HG03558 (cell line): Measurements from ENCODE around the gene ADAMTS2.
"Not testable (repeated sequence)": the region's sequence is repeated elsewhere in the genome, so short reads cannot be mapped to it uniquely, and the experiment has no call there.

Experiments
- ATAC-seq: cut with Tn5 transposase; IDR thresholded peaks from one replicate; pipeline ENCODE4 v1.9.1; 2021; ENCODE audit warnings: moderate number of reproducible peaks; ENCODE audit not compliant: unreplicated experiment; ENCODE audit errors: extremely low read depth

Gene ADAMTS2

GRCh38 chr5:179285776-179286162, 59.5 kb downstream of the ADAMTS2 start:
- ATAC-seq, result not testable (repeated sequence)

GRCh38 chr5:179284751-179285631, 60.3 kb downstream of the ADAMTS2 start:
- no peak for ATAC-seq

DNA sequence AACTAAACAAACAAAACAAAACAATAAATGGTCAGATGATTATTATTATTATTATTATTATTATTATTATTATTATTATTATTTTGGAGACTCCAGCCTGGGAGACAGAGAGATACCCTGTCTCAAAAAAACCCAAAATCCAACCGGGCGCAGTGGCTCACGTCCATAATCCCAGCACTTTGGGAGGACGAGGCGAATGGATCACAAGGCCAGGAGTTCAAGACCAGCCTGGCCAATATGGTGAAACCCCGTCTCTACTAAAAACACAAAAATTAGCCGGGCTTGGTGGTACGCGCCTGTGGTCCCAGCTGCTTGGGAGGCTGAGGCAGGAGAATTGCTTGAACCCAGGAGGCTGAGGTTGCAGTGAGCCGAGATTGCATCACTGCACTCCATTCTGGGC, 61.4 kb downstream of the ADAMTS2 start:
- ATAC-seq, result not testable (repeated sequence)

GRCh38 chr5:179281694-179282093, 63.6 kb downstream of the ADAMTS2 start:
- ATAC-seq, result no peak

- ATAC-seq, result no peak
These were observed 65.2 kb downstream of the ADAMTS2 start for GRCh38 chr5:179280095-179280490.

- no peak for ATAC-seq
These were observed 65.7 kb downstream of the ADAMTS2 start for GRCh38 chr5:179279347-179280094.

GRCh38 chr5:179278546-179278945, 66.7 kb downstream of the ADAMTS2 start:
- ATAC-seq, result no peak

- ATAC-seq, result no peak
These were observed 67.1 kb downstream of the ADAMTS2 start for GRCh38 chr5:179278119-179278518.

- ATAC-seq, result no peak
These were observed 68.3 kb downstream of the ADAMTS2 start for GRCh38 chr5:179276838-179277395.

GRCh38 chr5:179275941-179276837, 69.1 kb downstream of the ADAMTS2 start:
- ATAC-seq, result no peak

- no peak for ATAC-seq
These were observed 69.8 kb downstream of the ADAMTS2 start for GRCh38 chr5:179275381-179275878.

GRCh38 chr5:179274321-179275315, 70.6 kb downstream of the ADAMTS2 start:
- no peak for ATAC-seq

GRCh38 chr5:179273441-179274145, 71.7 kb downstream of the ADAMTS2 start:
- no peak for ATAC-seq

DNA sequence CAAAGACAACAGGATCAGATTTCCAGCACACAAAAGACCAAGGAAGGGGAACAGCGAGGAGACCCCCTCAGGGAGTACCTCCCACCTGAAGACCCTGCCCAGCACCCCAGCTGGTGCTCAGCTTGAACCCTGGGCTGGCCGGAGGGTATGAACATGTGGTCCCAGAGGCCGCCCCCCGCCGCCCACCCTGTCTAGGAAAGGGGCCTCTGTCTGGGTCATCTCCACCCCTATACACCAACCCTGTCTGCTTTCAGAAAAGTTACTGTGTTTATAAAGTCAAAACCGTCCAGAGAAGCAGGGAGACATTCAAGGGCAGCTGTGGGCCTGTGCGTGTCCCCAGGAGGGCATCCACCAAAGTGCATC, 72.2 kb downstream of the ADAMTS2 start:
- no peak for ATAC-seq

DNA sequence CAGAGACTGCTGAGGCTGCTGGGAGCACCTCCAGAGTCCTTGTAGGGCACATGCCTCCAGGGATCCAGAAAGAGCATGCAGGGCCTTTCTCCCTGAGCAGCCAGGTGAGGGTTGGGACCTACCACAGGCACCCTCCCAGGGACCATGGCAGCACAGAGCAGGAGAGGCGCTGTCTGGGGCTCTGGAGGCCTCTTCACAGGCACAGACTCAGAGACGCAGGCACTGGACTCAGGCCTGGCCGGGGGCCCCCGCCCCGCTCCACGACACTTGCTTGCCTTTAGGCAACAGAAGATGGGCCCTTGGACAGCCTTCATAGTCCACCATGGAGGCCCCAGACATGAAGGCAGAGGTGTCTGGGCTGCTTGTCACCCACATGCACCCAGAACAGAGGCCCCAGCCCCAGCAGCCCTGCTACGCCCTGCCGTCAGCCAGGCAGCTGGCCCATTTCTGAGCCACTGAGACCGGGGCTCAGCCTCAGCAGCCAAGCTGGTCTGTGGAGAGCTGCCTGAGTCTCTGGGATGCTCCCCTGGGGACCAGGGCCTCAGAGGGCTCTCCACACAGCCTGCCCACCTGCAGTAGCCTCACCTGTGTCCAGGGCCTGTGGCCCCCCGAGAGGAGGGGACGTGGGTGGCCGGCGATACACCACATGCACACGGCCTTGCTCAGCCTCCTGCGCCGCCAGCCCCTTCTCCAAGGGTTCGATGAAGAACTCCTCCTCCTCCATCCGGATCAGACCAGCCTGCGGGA, 72.8 kb downstream of the ADAMTS2 start:
- no peak for ATAC-seq

GRCh38 chr5:179271821-179272325, 73.4 kb downstream of the ADAMTS2 start:
- no peak for ATAC-seq

- ATAC-seq, result no peak
These were observed 73.9 kb downstream of the ADAMTS2 start for GRCh38 chr5:179271428-179271734.
